GM21737 (cell line): ENCODE results near the gene GNPDA1.

Source experiments
- ATAC-seq: cut with Tn5 transposase; IDR thresholded peaks from one replicate; pipeline ENCODE4 v1.9.1; 2021; ENCODE audit warnings: mild to moderate bottlenecking, moderate library complexity; ENCODE audit not compliant: unreplicated experiment

GNPDA1 gene

DNA sequence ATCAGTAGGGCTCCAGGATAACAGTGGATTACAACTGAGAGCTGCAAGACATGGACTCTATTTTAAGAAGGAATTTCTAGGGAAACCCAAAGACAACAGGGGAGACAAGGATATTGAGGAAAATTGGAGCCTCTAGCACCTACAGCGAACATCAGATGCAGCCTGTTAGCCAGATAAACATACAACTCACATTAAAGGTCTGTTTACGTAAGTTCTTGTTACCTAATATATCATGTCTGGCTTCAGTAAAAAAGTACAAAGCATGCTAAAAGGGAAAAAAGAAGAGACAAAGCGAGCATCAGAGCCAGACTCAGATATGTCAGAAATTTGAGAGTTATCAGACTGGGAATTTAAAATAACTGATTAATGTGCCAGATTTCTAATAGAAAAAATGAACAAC is 17.2 kb downstream of the GNPDA1 start:
- ATAC-seq = no peak

DNA sequence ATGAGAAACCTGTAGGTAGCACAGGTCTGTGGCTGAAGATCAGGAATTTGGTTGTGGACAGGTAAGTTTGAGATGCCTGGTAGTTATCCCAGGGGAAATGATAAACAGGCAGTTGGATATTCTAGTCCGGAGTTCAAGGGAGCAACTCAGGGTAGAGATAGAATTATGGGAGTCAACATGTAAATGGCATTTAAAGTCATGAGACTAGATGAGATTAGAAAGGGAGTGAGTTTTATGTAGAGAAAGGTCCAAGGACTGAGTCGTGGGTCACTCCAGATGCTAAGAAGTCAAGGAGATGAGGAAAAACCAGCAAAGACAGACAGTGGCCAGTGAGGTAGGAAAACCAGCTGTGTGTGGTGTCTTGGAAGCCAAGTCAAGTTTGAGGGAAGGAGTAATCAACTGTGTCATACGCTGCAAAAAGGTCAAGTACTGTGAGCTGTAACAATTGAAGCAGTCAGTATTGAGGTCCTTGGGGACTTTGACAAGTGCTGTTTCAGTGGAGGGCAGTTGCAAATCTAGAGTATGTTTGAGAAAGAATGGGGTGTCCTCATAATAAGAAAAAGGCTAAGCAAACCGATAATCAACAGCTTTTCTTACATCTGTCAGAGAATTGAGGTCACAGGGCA is 18.2 kb downstream of the GNPDA1 start:
- no peak for ATAC-seq

DNA sequence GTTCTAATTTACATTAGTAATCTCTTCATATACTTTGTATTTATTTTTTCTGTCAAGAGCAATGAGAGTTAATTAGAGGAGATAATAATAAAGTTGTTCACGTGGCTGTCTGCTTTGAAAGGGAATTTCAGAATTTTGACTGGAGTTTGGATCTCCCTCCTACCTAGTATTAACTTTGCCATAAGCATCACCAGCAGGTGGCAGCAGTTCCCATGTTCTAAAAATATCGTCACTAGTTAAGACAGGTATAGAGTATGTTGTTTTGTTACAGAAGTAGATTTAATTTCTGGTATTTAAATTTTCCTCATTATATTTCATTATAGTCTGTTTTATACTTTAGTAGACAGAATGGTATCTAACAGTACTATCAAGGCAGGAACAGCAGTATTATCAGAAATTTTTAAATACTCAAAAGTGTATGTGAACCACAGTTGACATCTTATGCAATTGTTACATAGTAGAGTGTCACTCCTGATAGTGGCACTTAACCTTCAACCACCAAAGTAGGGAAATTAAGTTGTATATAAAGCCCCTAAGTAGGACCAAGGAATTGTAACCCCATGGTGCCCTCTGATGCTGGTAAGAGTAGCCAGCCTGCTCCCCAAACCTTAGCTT is 20.4 kb downstream of the GNPDA1 start:
- no peak for ATAC-seq

DNA sequence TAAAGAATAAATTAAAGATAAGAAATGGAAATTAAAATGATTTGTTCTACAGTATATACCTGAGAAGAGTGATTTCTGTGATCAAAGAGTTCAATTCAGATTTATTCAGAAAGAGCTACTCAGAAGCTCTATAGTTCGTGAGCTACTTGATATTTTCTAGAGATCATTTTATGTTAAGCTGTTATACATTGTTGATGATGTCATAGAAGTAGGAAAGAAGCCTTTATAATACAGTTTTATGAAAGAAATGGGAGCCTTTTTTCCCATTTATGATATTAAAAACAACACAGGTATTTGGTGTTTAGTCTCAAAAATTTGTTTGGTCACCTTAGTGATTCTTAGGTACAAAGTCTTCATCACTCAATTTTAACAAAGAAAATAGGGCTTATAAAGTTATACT is 23.1 kb downstream of the GNPDA1 start:
- no peak for ATAC-seq

DNA sequence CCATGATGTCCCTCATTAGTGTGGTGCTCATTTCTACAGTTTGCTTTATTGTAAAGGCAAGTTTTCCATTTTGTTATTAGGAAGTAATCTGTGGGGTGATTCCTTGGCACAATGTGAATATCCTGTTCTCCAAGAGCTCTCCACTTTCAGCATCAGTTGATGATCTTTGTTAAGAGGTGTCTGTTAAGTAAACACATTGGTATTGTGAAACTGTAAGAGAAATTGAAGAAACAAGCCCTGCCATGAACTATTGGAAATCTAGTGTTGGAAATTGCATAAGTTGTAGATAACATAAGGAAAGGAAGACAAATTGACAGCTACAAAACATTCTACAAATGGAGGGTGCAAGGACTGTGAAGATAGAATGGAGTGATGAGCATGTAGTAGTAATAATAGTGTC is 26.8 kb downstream of the GNPDA1 start:
- ATAC-seq = no peak

DNA sequence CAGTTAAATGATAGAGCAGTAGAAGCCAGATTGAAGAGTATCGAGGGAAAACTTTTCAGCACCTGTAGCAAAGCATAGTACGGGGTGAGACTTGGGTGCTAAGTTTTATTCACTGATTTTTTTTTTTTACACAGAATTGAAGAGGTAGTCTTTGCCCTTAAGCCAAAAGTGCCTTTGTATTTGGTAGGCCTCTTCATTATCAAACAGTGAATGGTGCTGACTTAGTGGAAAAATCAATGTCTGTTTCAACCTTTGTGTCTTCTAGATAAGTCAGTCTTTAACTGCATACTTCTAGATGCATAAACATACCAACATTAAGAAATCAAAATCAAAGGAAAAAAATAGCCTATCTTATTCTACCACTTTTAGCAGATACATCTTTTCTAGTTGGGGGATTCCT is 30.2 kb downstream of the GNPDA1 start:
- no peak for ATAC-seq

DNA sequence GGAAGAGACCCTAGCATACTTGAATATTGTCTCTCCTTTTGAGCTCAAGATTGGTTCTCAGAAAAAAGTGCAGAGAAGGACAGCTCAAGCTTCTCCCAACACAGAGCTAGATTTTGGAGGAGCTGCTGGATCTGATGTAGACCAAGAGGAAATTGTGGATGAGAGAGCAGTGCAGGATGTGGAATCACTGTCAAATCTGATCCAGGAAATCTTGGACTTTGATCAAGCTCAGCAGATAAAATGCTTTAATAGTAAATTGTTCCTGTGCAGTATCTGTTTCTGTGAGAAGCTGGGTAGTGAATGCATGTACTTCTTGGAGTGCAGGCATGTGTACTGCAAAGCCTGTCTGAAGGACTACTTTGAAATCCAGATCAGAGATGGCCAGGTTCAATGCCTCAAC is 34.4 kb downstream of the GNPDA1 start:
- ATAC-seq = no peak

DNA sequence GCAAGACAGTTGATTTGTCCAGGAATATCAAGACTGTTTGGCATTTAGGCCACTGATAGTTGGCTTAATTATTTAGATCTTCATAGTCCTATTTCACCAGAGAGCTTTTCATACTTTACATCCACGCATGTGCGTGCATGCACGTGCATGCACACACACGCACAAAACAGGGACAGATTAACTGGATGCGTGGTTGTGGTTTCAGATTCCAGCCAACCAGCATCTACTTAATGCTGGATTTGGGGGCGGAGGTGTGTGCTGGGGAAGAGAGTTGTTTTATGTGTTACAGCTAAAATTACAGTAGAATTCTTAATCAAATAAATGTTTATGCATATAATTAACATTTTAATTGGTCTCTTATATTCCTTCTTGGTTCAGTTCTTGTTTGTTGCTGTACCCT is 36.7 kb downstream of the GNPDA1 start:
- ATAC-seq = no peak

DNA sequence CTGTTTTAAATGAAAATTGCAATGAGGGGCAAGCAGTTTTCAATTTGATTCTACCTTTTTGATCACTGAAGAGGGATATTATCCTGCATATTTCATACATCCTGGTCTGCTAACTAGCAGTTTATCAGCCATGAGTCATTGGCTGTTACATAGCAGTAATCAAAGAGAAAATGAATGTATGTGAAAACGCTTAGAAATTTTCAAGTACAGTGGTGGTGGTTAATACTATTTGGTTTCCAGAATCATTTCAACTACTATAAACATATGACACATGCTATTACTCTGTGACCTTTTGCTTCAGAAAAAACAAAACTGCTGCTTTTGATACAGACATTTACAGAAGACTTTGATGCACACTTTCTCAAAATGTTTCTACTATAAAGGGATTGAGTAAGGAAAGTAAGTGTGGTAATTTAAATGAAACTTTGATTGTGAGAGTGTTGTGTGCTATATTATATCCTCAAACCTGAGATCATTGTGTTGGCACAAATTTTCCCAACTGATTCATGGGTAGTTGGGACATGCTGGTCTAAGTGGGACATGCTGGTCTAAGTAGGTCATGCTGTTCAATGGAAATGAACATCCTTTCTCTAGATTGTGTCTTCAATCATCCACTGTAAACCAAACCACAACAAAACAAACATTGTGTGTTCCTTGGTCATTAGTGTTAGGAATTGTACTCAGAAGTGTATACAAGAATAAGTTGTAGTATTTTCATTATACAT is 38.8 kb downstream of the GNPDA1 start:
- ATAC-seq = no peak

DNA sequence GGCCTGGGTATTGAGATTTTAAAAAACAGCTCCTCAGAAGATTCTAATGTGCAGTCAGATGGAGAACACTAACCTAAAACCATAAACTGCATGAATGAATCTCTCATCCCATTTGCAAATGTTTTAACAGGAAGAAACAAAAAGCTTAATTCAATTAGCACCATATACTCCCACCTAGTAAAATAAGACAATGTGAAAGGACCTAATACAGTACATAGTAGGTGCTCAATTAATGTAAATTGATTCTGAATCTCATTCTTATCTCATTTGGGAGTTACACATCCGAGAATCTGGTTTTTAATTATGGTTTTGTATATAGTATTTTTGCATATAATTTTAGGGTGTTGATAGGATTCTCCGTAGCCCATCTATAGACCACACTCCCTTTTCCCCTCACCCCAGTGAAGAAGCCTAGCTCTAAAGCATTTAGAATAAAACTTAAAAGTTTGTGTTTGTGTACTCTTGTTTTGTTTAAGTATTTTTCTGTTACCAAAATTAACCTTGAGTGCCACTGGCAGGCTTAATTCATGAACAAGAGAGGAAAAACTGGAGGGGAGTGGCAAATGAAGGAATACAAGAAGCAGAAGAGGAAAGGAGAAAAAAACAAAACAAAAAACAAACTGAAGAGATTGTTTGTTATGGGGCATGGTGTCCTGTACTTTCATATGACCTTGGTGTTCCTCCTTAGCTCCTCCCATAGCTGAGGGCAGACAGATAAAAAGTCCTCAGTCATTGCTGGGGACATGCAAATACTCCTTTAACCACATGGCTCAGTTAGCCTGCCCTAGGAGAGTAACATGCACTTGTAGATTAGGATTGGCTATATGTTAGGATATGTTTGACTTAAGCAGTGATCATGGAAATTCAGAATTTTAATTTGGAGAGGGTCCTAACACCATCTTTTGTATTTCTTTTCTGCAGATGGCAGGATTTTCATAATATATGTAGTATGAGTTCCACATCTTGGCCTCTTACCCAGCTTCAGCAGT is 42.8 kb downstream of the GNPDA1 start:
- ATAC-seq = peak; percentile 61

DNA sequence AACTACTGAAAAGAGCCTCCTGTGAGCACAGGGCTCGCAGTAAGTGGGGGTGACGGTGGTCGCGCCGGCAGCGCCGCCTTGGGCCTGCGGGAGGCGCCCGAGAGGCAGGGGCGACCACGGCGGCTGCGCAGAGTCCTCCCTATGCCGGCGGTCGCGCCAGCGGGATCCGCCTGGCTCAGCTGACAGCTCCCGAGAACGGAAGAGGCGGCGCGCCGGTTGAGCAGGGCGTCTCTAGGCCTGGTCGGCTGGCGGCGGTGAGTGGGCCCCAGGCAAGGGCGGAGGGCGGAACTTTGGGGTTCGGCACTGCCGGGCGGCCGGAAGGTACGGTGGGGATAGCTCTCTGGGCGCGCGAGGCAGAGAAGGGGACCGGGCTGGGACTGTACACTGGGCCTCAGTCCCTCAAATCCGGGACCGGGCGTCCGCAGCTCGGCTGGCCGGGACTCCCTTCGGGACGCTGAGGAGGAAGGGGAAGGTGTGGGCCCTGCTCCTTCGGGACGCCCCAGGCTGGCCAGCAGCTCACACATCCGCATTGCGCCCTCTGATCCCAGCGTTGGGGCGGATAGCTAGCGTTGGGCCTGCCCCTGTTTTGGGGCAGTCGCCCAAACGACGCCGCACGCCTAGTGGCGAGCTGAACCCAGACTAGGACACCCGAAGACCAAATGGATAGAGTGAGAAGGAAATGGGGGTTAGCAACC is 43.8 kb downstream of the GNPDA1 start, which contains the start of gene RNF14:
Gene RNF14 (plus strand): TSS at position 192 of the 695 bp plus-strand sequence. CDS start 4,484 bp downstream, outside the sequence.
- peak; percentile 90 for ATAC-seq

DNA sequence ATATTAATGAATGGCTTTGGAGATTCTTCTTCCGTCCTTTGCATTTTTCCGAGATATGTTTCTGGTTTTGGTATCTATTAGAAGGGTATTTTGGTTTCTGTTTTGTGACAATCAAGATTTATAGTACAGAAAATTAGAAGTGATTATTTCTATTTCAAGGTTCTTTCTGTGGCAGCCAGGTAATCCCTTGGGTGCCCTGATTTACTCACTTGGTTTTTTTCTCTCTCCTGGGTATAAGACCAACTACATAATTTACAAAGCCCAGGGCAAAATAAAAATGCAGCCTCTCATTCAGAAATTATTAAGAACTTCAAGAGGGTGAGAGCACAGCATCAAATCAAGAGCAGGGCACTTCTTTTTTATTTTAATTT is 45.9 kb downstream of the GNPDA1 start:
- no peak for ATAC-seq

DNA sequence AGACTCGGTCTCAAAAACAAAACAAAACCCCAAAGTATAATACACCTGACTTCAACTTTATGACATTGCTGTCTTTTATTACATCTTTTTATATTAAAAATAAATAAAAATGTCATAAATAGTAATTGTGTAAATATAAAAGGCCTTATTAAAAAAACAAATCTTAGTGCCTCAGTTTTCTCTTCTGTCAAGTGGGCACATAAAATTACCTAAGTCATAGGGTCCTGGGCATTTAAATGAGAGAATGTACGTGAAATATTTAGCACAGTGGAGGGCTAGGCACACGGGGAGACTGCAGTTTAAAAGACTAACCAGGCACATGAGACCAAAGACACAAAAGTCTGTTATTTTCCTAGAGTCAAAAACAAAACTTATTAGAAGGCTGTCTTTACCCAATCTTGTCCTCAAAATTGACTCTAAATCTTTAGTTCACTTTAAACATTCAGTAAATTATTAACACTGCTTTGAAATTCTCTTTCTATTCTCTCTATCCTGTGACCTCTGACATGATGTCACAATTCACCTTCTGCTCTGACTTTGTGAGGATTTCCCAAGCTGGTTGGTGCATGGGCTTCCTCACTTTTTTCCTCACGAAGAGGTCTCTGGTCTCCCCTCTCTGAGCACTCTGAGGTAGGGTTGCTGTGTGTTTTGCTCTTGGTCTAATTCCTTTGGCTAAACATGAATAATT is 46.4 kb downstream of the GNPDA1 start:
- ATAC-seq = no peak

DNA sequence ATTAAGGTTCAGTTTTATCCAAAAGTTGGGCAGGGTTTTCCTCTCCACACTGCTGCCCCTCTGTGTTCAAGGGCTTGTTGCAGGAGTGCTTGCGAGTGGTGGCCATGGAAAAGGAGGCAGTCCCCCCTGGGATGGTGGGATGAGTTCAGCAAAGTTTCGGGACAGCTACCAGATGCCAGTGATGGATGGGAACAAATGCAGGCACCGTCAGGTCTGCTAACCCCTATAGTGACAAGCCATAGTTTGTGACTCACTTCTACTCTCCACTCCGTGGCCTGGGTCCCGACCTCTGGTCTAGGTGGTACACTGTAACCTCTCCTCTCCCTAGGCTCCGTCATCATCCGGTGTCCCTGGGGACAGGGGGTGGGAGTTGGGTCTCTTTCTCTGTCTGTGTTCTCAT is 47.8 kb downstream of the GNPDA1 start:
- ATAC-seq = no peak

DNA sequence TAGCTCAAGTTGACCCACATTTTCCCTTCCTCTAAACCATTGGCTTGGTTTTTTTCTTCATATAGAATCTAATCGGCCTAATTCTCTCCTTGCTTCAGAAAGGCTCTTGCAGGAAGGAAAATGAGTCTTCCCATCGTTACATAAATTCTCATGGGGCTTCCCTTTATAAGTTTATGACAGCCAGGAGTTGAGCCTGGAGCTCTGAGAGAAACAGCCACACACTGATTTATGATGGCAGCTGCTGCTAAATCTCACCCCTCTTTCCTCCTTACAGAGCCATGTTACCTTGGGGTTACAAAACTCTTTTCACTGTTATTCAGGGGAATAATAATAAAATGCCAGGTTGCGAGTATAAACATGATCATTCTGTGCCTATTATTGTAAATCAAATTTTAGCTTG is 49.1 kb downstream of the GNPDA1 start:
- ATAC-seq = no peak

DNA sequence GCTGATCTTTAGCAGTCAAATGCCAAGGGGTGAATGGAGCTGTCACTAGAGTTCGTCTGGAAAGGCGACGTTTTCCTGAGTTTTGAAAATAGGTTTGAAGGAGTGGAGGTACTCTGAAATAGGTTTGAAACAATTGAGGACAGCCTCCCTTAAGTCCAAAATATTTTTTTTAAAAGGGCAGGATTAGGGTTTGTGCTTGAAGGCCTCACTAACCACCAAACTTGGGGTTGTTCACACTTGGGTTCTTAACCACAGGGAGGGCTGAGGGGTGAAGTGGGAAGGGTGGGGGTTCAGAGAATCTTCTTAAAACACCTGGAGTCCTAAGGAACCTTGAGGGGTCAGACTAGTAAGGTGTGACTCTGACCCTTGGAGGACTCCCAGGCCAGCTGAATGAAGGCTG is 51.4 kb downstream of the GNPDA1 start:
- no peak for ATAC-seq

DNA sequence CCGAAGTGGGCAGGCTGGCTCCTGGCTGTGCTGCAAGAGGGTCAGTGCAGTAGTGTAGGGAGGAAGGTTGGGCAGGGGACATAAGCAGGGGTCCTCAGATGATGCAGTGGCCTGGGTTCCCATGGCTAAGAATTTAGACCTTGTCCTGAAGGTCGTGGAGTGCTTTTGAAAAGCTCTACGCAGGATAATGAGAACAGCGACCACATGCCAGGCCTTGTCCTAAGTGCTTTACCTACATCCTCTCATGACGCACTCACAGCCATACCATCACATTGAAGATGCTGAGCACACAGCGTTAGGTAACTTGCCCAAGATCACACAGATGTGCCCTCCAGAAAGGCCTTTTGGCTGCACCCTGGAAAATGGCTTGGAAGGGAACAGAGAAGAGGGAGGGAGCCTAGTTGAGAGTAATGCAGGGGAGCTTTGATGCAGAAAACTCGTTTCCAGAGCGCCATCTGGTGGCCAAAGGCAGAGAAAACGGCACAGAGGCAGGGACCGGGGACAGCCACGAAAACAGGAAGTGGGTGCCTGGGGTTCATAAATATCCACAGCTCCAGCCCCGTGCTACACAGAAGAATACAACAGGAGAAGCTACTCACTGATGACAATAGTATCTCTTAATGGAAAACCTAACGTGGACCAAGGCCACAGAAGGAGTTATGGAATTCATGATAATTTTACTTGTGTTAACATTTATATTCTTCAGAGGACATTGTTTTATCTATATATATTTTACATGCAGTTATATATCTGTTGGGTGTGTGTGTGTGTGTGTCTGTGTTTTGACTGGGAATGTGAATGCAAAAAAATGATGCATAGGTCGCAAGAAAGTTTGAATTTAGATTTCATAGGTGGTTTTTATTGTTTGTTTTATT is 52.1 kb downstream of the GNPDA1 start:
- peak; percentile 90 for ATAC-seq

DNA sequence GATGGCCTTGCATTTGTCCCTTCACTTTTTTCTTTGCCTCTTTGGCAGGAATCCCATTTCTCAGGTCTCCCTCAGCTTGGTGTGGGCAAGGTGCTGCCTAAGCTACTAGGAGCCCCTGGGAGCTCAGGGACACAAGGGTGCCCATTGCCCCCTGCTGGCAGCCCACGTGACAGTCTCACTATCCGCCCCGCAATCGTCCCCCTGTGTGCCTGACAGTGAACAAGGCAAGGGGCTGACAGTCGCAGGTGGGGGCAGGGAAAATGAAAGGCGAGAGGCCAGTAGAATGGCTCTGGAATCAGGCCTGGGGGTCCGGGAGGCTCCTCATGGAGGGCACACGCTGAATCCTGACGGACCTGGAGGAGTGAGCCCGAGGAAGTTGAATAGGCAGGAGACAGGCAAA is 52.8 kb downstream of the GNPDA1 start:
- ATAC-seq = no peak

DNA sequence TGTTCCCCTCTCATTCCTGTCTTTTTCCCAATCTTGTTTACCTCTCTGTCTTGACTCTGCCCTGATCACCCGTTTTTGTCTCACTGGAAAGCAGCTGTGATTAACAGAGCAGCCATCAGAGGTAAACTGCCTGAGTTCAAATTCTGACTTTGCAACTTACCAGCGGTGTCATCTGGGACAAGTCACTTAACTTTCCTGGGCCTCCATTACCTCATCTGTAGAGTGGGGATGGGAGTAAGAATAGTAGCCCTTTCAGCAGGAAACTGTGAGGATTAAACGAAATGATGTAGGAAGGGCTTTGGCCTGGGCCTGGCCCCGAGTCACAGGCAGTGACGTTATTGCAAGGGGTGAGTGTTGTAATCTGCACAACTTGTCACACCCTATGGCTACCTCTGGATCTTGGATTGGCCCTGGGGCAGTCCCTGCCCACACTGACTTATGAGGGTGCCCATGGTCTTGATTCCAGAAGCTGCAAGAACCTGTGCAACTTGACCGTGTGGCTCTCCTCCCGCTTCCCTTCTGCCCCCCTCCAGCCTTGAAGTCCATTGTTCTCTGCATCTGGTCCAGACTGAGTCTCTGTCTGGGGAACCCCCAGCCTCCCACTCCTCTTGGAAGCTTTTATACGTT is 54.2 kb downstream of the GNPDA1 start:
- no peak for ATAC-seq
